ENCODE results near the gene MYCBP2.
"Not testable (repeated sequence)": the region's sequence is repeated elsewhere in the genome, so short reads cannot be mapped to it uniquely, and the experiment has no call there.

The MYCBP2 gene

GRCh38 chr13:77034881-77035280 is 292.0 kb downstream of the MYCBP2 start:
- no peak for DNase-seq (ENCODE audit: low read depth in 2 of 2)

- no peak for DNase-seq (ENCODE audit: low read depth in 2 of 2)
Measured at GRCh38 chr13:77033717-77034302, 293.1 kb downstream of the MYCBP2 start.

GRCh38 chr13:77031656-77032243 is 295.1 kb downstream of the MYCBP2 start:
- DNase-seq (ENCODE audit: low read depth in 2 of 2), result no peak

- no peak for DNase-seq (ENCODE audit: low read depth in 2 of 2)
Measured at GRCh38 chr13:77029436-77029835, 297.5 kb downstream of the MYCBP2 start.

GRCh38 chr13:77028202-77028601 is 298.7 kb downstream of the MYCBP2 start:
- no peak for DNase-seq (ENCODE audit: low read depth in 2 of 2)

GRCh38 chr13:77026861-77027621 is 299.9 kb downstream of the MYCBP2 start, which contains the start of gene FBXL3:
Gene FBXL3, minus strand, starts transcription at chr13:77027159. Its CDS starts 5,299 bp downstream, at chr13:77021860.
- peak; percentile 70 to 79 for DNase-seq (ENCODE audit: low read depth in 2 of 2)

- peak; percentile 62 to 77 for DNase-seq (ENCODE audit: low read depth in 2 of 2)
Measured at GRCh38 chr13:77026255-77026860, 300.5 kb downstream of the MYCBP2 start.

- DNase-seq (ENCODE audit: low read depth in 2 of 2), result no peak
Measured at GRCh38 chr13:77022341-77022740, 304.6 kb downstream of the MYCBP2 start.

GRCh38 chr13:77019756-77020155 is 307.1 kb downstream of the MYCBP2 start:
- no peak for DNase-seq (ENCODE audit: low read depth in 2 of 2)

- DNase-seq (ENCODE audit: low read depth in 2 of 2), result no peak
Measured at GRCh38 chr13:77016888-77017623, 309.8 kb downstream of the MYCBP2 start.

GRCh38 chr13:77016251-77016812 is 310.6 kb downstream of the MYCBP2 start:
- DNase-seq (ENCODE audit: low read depth in 2 of 2), result no peak

GRCh38 chr13:77014906-77015685 is 311.8 kb downstream of the MYCBP2 start:
- DNase-seq (ENCODE audit: low read depth in 2 of 2), result no peak

GRCh38 chr13:77013853-77014542 is 312.9 kb downstream of the MYCBP2 start:
- no peak for DNase-seq (ENCODE audit: low read depth in 2 of 2)

- not testable (repeated sequence) for DNase-seq (ENCODE audit: low read depth in 2 of 2)
Measured at GRCh38 chr13:77009719-77010118, 317.2 kb downstream of the MYCBP2 start.

- no peak for DNase-seq (ENCODE audit: low read depth in 2 of 2)
Measured at GRCh38 chr13:77009011-77009410, 317.9 kb downstream of the MYCBP2 start.

- not testable (repeated sequence) for DNase-seq (ENCODE audit: low read depth in 2 of 2)
Measured at GRCh38 chr13:77008337-77008736, 318.6 kb downstream of the MYCBP2 start.

- no peak for DNase-seq (ENCODE audit: low read depth in 2 of 2)
Measured at GRCh38 chr13:77002590-77003190, 324.2 kb downstream of the MYCBP2 start.

GRCh38 chr13:77001963-77002587 is 324.8 kb downstream of the MYCBP2 start:
- DNase-seq (ENCODE audit: low read depth in 2 of 2), result no peak

GRCh38 chr13:77001540-77001939 is 325.4 kb downstream of the MYCBP2 start:
- DNase-seq (ENCODE audit: low read depth in 2 of 2), result no peak
